Raji (cell line): ENCODE data around the gene SKAP1.

ENCODE experiments used
- POLR2A ChIP-seq: IDR thresholded peaks from 2 replicates; pipeline ENCODE4 v1.6.1; 2011; ENCODE audit warnings: low read depth, low read length, control low read depth; ENCODE audit not compliant: insufficient read depth

The SKAP1 gene

GRCh38 chr17:48207776-48208544 is 222.1 kb downstream of the SKAP1 start:
- no peak for TF ChIP-seq POLR2A

GRCh38 chr17:48202959-48203358 is 227.1 kb downstream of the SKAP1 start:
- TF ChIP-seq POLR2A = no peak

- TF ChIP-seq POLR2A = no peak
Observed at GRCh38 chr17:48198950-48199541, 231.0 kb downstream of the SKAP1 start.

DNA sequence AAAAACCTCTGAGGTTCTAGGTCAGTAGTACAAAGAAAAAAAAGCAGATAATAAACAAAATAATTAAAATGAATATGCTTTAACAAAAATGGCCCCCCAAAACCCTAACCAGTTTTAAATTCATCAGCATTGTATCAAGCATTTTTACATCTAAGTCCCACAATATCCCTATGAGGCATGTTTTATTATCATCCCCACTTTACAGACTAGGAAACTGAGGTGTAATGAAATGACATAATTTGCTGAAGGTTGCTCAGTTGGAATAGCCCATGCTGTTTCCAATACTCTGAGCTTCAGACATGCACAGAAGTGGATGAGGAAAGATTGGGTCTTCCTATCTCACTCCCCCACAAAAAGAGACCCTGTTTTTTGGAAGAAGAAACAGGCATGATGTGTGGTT is 234.1 kb downstream of the SKAP1 start:
- TF ChIP-seq POLR2A = no peak

- no peak for TF ChIP-seq POLR2A
Observed at GRCh38 chr17:48194097-48194550, 235.9 kb downstream of the SKAP1 start.

DNA sequence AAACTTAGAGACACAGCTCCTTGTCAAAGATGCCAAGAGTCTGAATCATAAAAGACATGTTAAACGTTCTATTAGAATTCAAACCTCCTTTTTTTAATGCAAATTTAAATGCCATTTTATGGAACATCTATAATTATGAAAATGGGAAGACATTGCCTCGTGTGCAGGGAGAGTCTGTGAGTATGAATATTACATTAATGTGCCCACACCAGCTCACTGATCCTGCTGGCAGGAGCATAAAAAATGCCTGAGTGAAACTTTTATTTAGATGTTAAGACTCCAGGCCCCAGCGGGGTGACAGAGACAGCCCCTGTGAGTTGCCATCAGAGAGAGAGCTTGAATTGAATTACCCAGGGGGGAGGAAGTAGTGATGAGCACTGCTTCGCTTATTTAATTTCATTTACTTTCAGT is 237.7 kb downstream of the SKAP1 start:
- TF ChIP-seq POLR2A = no peak

DNA sequence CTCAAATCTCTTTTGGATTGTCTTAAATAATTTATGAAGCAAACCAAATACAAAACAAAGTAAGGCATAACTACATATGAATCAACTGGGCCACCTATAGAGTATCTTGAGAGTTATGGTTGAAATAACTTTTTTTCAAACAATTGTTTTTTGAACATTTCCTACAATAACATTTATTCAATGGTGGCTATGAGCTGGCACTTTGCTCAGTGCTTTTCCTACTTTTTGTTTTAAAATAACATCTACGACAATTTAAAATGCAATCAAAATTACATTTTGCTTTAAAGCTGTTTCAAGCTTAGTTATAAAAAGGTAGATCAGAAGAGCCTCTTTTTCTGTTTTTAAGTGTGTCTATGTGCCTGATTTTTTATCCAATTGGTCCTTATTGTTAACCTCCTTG is 238.7 kb downstream of the SKAP1 start:
- no peak for TF ChIP-seq POLR2A

GRCh38 chr17:48190871-48191270 is 239.1 kb downstream of the SKAP1 start:
- no peak for TF ChIP-seq POLR2A

DNA sequence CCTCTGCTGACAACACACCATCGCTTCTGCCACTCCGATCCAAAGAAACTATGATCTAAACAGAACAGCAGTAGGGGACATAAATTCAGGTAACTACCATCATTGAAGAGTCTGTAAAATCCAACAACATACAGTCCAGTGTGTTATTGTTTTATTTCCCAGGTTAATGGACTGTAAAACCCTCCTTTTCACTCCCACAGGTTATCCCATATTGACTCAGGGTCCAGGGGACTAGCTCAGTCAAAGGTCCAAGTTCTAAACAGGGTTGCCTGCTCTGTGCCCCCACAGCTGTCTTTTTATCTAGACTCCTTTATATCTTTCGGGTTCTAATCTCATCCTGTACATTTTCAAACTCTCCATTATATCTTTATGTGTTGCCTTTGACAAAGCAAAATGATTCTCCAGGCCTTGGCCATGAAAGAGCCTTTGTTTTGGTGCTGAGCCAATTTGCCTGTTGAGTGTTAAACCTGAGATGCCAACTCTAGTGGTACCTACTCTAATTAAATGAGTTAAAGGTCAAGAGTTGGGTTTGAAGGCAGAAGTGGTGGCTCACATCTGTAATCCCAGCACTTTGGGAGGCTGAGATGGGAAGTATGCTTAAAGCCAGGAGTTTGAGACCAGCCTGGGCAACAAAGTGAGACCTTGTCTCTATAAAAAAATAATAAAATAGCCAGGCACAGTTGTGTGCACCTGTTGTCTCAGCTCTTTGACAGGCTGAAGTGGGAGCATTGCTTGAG is 242.0 kb downstream of the SKAP1 start:
- no peak for TF ChIP-seq POLR2A

DNA sequence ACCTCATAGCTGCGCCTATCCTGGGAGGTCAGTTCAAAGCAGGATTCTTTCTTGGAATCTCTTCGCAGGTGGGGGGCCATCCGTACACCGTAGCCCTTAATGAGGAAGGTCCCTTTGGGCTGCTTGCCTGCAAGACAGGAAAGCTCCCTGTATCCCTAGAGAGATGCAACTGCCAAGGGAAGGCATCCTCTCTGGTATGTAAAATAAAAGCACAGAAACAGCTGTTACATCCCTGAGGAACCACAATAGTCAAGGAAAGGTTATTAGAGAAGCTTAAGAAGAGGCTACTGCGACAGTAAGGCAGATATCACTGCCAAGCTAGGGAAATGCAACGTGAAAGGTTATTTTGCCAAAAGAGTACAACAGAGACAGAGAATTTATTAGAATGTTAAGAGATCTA is 245.3 kb downstream of the SKAP1 start:
- no peak for TF ChIP-seq POLR2A

GRCh38 chr17:48181653-48182052 is 248.4 kb downstream of the SKAP1 start:
- TF ChIP-seq POLR2A = no peak

DNA sequence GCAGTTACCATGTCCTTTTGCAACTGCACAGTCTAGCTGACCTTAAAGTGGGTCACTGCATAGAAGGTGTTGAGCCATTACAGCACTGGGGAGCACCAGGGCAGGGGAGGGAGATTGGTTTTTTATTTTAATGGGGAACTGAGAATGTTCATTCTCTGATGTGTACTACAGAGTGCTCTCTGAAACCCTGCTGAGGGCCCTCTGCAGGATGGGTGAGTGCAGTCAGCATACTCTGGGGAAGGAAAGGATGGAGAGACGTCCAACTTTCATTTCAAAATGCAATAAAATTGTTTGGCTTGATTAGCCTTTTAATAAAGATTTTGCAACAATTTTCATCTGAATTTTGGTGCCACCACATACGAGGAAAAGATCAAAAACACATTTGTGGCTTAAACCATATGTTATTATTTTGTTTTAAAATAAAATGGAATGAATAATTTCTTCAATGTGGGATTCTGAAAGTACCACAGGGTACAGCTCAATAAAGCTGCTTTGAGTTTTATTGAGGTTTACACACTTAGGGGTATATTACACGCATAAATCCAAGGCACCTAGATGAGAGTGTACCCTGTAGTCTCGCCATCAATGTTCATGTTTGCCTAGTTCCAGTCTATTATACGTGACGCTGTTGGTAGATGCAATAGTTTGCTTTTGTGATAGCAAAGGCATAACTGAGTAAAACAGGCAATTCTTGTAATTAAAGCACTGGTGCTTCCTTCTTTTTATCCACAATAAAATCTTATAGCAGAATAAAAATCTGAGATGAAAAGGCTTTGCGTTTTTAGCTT is 249.0 kb downstream of the SKAP1 start:
- TF ChIP-seq POLR2A = no peak

GRCh38 chr17:48179071-48179945 is 250.7 kb downstream of the SKAP1 start:
- no peak for TF ChIP-seq POLR2A

GRCh38 chr17:48178317-48178716 is 251.7 kb downstream of the SKAP1 start:
- no peak for TF ChIP-seq POLR2A
